LNCaP clone FGC (cell line): Measurements from ENCODE around the gene BEST3.

ENCODE experiments used
- DNase-seq: peaks from one replicate; pipeline ENCODE4 v3.0.0-alpha.2; 2011; ENCODE audit warnings: low read depth
- H3K4me3 ChIP-seq: 2 replicates; pipeline ENCODE4 v1.5.1; 2011; ENCODE audit warnings: mild to moderate bottlenecking, low read depth, low read length, control low read depth
- TF ChIP-seq, protein P1 (sequence below): IDR thresholded peaks from 2 replicates; pipeline ENCODE4 v1.5.1; 2012; ENCODE audit warnings: mild to moderate bottlenecking; ENCODE audit not compliant: control insufficient read depth, insufficient read depth; ENCODE audit errors: extremely low read depth

Gene BEST3

DNA sequence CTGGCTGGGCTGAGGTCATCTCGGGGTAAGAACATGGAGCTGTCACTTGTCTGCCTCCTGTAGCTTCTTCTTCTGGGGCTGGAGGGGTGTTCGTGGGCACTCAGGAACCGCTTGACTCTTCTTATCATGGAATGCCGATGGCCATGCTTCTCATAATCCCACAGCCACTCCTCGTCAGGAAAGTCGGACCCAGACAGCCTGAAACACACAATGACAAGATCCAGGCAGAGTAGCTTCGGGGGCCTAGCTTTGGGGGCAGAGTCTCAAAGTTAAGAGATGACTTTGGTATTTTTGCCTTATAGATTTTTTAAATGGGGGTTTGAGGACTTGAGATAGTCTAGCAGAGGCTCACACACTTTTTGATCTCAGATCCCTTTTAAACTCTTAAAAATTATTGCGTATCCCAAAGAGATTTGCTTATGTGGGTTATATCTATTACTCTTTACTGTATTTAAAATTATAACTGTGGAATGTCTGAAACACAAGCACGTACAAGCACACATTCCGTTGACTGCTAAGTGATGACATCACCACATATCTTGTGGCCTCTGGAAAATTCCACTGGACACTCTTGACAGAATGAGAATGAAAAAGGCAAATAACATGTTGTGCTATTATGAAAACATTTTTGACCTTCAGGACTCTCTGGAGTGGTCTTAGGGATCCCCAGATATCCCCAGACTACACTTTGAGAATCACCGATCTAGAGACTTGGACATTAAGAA, 43.3 kb downstream of the BEST3 start:
- DNase-seq: no peak
- H3K4me3 ChIP-seq: no peak overlapping the region
- TF ChIP-seq, protein P1, sequence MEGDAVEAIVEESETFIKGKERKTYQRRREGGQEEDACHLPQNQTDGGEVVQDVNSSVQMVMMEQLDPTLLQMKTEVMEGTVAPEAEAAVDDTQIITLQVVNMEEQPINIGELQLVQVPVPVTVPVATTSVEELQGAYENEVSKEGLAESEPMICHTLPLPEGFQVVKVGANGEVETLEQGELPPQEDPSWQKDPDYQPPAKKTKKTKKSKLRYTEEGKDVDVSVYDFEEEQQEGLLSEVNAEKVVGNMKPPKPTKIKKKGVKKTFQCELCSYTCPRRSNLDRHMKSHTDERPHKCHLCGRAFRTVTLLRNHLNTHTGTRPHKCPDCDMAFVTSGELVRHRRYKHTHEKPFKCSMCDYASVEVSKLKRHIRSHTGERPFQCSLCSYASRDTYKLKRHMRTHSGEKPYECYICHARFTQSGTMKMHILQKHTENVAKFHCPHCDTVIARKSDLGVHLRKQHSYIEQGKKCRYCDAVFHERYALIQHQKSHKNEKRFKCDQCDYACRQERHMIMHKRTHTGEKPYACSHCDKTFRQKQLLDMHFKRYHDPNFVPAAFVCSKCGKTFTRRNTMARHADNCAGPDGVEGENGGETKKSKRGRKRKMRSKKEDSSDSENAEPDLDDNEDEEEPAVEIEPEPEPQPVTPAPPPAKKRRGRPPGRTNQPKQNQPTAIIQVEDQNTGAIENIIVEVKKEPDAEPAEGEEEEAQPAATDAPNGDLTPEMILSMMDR: no peak

DNA sequence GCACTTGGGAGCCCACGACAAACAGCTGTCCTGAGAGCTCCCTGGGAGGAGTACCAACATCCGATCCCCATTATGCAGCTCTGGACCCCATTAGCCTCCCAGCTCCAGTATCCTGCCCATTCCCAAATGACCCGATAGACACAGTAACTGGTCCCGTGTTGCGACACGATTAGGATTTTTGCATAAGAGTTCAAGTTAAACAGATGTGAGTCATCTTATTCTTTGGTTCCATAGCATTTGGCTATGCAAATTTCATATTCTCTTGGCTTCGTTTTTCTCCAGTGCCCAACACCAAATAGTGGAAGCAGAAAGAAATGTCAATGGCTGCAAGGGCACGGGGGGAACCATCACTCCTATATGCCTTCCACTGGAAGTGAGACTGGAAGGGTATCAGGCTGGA, 45.4 kb downstream of the BEST3 start:
- H3K4me3 ChIP-seq: no peak overlapping the region
- TF ChIP-seq, protein P1: no peak
- DNase-seq: no peak

DNA sequence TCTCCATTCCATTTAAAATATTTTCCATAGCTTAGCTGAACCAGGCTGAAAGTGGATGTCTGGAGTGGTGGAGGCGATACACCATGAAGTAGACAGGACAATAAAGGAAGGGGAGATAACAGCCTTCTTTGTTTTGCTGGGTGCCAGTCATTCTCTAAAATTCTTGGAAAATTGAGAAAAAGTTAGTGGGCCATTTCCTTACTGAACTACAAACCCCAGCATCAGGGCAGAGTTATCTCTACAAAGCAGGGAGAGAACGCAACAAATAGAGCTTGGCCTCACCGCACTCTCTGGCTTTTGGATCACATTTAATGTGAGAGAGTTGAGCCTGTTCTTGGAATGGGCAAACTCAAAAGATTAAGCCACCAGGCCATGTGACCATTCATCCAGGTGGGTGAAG, 47.2 kb downstream of the BEST3 start:
- DNase-seq: no peak
- TF ChIP-seq, protein P1: no peak
- no peak overlapping the region for H3K4me3 ChIP-seq

DNA sequence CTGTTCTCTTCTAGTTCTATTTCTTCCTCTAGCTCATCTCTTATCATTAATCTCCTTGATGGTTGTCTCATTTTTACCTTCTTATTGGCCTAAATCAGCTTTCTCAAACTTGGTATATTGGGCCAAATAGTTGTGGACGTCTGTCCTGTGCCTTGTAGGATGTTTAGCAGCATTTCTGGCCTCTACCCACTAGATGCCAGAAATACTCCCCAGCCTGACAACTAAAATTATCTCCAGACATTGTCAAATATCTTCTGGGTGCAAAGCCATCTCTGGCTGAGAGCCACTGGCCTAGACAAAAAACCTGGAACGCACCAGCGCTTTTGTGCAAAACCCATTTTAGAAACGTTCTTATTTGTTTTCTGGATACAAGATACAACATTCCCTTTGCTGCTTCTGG, 49.6 kb downstream of the BEST3 start:
- TF ChIP-seq, protein P1: peak; percentile 37; the same call in 1 of the 2 replicates
- no peak overlapping the region for H3K4me3 ChIP-seq
- no peak for DNase-seq

DNA sequence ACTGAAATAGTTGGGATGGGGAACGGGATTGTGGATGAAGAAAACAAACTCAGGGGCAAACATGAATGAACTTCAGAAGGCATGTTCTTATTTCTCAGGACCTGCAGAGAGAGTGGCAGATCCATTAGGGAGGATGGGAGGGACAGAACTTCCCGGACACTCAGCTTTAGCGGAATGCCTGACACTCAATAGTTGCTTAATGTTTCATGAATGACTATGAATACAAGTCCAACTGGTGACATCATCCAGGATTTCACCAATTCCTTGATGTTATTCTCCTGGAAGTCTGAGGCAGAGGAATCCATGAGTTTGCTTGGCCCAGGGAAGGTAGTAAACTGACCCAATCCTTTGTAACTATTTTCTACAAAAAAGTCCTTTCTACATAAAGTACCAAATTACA, 50.6 kb downstream of the BEST3 start:
- no peak for DNase-seq
- no peak overlapping the region for H3K4me3 ChIP-seq
- TF ChIP-seq, protein P1: no peak

DNA sequence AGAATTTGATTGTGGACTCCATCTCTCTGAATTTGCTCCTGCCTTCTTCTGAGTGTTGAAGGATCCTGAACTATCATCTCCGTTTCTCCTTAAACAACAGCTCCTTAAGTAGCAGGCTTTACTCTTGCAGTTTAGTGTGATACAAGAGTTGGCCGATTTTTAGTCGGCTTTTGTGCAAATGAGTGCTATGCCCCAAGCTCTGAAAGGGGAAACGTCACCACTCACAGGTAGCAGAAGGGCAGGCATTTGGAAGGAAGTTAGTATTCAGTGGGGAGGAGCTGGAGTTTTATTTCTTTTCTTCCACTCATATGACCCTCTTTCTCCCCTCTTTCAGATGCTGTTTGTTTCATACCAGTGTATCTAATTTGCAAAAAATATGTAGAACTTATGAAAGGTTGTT, 51.9 kb downstream of the BEST3 start:
- DNase-seq: no peak
- TF ChIP-seq, protein P1: no peak
- no peak overlapping the region for H3K4me3 ChIP-seq

DNA sequence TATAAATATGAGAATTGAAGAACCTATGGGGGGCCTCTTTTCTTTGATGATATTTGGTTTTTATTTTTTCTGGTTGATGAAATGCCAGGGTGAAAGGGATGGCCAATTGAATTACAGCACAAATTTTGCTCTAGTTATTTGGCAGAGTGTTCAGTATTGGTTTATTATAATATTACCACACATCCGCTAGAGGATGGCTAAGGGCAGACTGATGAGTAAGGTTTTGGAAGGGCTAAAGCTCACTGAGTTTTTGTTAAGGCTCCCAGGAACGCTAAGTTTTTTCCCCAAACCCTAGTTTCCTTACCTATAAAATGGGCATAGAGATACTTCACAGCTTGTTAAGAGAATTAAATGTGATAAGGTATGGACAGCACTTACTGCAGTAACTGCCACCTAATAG, 54.1 kb downstream of the BEST3 start:
- TF ChIP-seq, protein P1: no peak
- H3K4me3 ChIP-seq: no peak overlapping the region

More for the DNA sequence above, 54.1 kb downstream of the BEST3 start:
- no peak for DNase-seq
